HG02973 (cell line): ENCODE results near the gene CCDC14.
"Not testable (repeated sequence)": the region's sequence is repeated elsewhere in the genome, so short reads cannot be mapped to it uniquely, and the experiment has no call there.

Source experiments
- ATAC-seq: cut with Tn5 transposase; IDR thresholded peaks from one replicate; pipeline ENCODE4 v1.9.1; 2021; ENCODE audit warnings: moderate library complexity; ENCODE audit not compliant: unreplicated experiment

CCDC14 gene, protein sequence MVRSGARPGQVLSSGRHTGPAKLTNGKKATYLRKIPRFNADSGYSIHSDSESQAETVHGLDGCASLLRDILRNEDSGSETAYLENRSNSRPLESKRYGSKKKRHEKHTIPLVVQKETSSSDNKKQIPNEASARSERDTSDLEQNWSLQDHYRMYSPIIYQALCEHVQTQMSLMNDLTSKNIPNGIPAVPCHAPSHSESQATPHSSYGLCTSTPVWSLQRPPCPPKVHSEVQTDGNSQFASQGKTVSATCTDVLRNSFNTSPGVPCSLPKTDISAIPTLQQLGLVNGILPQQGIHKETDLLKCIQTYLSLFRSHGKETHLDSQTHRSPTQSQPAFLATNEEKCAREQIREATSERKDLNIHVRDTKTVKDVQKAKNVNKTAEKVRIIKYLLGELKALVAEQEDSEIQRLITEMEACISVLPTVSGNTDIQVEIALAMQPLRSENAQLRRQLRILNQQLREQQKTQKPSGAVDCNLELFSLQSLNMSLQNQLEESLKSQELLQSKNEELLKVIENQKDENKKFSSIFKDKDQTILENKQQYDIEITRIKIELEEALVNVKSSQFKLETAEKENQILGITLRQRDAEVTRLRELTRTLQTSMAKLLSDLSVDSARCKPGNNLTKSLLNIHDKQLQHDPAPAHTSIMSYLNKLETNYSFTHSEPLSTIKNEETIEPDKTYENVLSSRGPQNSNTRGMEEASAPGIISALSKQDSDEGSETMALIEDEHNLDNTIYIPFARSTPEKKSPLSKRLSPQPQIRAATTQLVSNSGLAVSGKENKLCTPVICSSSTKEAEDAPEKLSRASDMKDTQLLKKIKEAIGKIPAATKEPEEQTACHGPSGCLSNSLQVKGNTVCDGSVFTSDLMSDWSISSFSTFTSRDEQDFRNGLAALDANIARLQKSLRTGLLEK

DNA sequence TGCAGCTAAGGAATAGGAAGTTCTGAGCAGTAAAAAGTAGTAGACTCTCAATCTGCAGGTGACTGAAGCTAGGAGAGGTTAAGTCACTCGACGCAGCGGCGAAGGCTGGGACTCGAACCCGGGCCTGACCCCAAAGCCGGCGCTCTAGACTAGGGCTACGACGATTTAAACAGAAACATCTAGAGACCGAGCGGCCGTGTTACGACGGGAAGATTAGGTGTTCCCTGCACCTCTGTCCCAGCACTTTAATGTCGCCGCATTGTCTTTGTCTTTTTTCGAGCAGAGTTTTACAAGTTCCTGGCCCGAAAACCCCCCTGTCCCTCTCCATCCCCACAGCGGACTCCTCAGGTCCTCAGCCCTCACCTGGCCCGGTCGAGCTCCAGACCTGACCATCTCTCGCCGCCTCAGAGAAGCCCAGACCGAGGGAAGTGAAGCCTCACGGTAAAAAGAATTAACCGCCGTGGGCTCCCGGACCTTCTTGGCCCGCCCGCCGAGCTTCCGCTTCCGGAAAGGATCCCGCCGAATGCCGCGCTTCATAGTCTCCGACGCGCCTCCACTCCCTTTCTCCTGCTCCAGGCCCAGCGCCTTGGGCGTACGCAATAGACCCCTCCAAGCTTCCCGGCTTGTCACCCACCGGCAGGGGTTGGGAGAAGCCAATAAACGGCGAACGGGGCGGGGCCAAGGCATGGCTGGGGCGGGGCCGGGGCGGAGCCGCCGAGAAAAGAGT, at the start of gene CCDC14:
TSS of gene CCDC14 (minus strand) at position 449 of the 727 bp plus-strand sequence. CDS start at position 393, 56 bp downstream.
- peak; percentile 84 for ATAC-seq

DNA sequence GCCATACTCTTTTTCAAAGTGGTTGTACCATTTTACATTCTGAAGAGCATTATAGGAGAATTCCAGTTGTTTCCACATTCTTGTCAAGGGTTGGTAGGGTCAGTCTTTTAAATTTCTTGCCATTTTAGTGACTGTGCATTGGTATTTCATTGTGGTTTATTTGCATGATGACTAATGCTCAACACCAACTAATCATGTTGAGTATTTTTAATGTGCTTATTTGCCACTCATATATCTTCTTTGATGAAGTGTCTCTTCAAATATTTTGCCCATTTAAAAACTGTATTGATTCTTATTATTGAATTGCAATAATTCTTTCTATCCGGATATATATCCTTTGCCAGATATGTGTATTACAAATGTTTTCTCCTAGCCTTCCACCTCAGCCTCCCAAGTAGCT, 47.3 kb upstream of the CCDC14 start:
- not testable (repeated sequence) for ATAC-seq

DNA sequence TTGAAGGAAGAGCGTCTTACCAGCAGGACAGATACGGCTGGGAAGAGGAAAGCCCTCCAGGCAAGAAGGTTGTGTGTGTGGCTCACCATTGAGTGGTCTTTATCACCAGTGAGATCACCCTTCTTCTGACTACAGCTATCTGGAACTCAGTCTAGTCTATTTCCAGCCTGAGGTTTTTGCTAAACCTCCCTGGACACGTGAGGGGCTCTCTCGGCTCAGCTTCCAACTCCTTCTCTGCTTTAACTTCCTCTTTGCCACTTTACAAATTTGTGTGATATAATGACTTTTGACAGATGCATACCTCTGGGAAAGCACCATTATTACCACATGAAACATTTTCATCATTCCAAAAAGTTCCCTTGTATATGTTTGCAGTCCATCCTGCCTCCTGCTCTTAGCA, 46.2 kb upstream of the CCDC14 start:
- ATAC-seq, result no peak

DNA sequence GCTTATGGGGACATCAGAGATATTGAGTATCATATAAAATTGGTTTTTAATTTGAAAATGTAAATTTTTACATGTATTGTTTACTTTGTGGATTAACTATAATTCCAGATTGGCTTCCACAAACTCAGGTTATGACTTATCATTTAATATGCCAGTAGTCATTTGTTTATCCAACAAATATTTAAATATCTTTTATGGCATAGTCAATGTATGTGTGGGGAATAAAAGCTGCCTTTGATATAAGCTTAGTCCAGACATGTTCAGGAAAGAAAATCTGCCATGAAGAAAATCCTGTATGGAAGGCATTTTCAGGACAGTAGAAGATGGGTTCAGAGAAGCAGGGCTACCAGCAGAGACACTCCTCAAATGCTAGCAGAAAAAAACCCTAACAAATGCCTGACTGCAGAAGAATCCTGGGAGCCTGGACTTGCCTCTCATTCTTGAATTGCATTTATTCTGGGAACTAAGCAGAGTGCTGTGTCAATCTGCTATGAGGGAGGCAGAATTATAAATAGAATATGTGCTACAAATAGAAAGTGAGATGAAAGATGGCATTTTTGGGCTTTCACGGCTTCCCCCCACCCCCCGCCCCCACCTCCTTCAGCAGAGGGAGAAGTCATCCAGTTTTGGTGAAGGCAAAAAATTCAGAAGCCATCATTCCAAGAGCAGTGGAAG, 41.5 kb upstream of the CCDC14 start:
- ATAC-seq, result not testable (repeated sequence)

DNA sequence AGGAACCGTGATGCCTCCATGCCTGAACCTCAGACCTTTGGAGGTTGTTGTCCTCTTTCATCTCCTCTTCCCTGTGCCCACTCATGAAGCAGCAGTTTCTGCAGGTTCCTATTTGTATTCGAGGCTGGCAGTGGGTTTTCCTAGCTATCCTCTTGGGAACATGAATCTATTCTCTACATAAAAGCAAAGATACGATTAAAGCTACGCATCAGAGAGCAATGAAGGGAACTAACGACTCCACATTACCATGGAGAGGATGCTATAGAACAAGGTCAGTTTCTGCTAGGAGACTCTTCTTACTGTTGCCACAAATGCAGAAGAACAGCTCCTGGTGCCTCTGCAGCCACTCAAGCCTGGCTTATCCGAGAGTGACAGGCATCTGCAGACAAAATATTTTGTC, 40.3 kb upstream of the CCDC14 start:
- ATAC-seq, result not testable (repeated sequence)

DNA sequence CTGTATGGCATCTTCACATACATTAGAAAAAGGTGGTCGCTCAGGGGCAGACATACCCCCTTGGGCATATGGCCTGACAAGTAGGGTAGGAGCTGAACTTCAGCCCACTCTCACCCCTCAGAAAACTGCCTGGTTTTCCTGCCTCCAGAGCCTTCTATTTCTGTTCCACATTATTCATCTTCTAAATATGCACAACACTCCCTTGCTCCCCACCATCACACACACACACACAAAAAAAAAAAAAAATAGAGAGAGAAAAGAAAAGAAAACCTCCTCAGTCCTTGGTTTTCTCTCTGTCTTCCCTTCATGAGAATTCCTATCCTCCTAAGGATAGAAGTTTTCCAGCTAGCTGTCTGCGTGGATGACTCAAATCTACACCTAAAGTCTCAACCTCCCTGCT, 36.5 kb upstream of the CCDC14 start:
- no peak for ATAC-seq

DNA sequence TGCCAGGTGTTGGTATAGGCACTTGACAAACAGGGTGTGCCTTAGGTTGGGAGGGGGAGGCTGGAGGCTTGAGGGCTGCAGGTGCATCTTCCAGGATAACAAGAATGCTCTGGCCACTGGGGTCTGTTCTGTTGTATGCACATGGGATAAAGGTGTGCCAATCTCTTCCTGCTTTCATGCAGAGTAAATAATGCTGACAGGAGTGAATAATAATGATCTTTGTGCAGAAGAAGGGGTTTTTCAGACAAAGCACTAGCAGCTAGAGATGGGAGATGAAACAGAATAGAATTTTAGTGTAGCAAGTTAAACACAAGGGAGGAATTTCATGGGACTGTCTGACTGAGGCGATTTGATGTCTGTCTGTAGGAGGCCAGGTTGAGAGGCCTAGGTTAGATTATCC, 32.8 kb upstream of the CCDC14 start:
- no peak for ATAC-seq

DNA sequence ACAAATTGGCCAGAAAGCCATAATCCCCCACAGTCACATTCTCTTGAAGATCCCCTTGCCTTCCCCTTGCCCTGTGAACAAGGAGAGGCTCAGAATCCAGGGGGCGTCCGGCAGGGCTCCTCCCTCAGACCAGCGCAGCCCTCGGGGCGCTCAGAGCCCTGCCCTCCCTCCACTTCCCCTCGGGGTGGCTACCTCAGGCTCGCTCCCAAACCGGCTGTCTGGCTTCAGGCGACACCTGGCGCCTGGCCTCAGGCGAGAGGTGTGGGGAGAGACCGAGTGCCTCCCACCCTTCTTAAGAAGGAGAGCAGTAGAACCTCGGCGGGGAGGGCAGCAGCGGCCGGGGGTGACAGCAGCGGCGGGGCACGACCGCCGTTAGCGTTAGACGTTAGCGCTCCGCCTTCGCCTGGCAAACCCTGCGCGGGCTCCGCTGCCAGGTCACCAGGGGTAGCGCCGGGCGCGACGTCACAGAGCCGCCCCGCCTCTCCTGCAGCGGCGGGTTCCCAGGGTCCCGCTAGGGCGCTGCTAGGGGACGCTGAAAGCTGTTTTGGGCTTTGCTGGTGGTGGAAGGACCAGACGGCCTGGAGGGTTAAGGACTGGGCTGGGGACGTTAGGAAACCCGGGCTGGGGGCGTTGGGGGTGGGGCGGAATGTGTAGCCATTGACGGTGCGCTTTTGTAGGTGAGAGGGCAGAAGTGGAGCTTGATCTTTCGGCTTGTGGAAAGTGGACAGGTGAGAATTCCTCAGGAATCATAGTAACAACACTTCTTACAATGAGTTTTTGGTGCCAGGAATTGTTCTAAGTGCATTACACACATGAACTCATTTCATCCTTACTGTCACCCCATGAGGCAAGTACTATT, 30.9 kb upstream of the CCDC14 start, which contains the start of gene ROPN1:
TSS of gene ROPN1 (minus strand) at position 395 of the 859 bp plus-strand sequence. CDS start 11,643 bp downstream, outside the sequence.
- ATAC-seq, result not testable (repeated sequence)

DNA sequence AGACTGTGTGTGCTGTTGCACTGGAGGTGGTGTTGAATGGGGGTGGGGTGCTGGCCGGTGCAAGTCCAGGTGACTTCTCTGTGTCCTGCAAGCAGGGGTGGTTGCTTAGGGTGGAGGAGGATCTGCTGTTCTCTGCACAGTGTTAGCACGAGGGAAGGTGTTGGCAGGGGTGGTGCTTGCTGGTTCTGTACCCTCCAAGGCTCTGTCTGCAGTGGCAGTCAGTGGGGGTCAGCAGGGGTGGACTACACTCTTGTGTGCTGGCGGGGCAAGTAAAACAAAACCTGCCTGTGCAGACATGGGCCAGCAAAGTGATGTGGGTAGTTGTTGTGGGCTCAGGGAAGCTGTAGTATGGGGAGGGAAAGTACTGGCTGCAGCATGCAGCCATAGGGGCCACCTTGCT, 25.4 kb upstream of the CCDC14 start:
- no peak for ATAC-seq

DNA sequence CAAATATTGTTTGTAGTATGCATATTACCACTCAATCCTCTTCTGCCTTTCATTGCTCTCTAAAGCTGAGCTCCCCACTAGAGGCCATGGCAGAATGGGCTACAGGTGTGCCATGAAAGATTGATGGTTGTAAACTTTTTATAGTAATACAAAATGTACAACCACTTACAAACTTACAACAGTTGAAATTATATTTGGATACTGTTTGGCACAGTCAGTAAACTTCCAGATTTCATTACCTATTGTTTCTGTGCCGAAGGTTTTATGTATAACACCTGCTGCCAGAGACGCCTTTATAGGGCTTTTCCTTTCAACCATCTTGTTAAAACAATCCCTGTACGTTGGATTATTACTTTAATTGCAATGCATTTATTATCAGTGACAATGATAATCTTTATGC, 23.9 kb upstream of the CCDC14 start:
- no peak for ATAC-seq

DNA sequence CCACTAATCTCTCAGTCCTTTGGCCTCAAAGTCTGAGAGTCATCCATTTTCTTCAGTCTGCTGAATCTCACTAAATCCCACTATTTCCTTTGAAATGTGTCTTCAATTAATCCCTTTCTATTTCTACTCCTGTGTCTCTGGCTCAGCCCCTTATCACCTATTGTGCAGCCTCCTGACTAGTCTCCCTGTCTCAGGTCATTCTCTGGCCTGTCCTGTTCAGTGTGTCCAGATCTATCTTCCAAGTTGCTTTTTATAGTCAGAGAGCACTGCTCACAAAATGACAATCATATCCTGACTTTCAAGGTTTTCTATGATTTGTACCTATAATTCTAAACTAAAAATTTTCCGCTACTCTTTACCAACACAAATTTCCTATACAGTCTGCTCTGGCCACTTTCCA, 23.3 kb upstream of the CCDC14 start:
- no peak for ATAC-seq

DNA sequence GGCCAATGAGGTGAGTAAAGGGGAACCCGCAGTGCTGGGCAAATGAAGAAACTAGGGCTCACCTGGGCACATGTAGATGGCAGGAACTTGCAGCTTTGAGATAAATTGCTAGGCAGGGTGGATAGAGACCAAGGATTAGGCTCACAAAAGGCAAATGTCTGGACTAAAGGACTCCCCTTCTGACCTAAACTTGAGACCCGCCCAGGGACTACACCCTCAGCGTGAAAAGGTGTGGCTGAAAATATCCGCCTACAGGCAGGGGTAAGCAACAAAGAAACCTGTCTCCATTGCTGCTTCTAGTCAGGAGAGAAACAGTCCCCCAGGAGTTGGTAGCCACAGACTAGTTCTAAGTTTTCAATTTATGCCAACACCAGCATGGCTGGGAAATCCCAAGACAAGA, 20.3 kb upstream of the CCDC14 start:
- ATAC-seq, result not testable (repeated sequence)

DNA sequence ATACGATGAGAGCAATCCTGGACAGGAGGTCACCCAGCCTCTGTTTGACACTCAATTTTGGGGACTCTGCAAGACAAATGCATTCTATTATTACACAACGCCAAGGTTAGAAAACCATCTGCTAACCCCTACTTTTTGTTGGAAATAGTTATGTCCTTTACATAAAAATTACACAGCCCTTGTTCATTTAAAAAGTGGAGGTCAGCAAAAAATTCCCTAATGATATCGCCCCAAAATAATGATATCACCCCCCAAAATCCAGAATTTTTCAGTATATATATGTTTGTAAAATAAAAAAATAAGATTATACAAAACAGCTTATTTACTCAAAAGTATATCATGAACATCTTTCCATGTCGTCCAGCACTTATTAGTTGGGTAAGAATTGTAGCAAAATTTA, 19.5 kb upstream of the CCDC14 start:
- no peak for ATAC-seq

DNA sequence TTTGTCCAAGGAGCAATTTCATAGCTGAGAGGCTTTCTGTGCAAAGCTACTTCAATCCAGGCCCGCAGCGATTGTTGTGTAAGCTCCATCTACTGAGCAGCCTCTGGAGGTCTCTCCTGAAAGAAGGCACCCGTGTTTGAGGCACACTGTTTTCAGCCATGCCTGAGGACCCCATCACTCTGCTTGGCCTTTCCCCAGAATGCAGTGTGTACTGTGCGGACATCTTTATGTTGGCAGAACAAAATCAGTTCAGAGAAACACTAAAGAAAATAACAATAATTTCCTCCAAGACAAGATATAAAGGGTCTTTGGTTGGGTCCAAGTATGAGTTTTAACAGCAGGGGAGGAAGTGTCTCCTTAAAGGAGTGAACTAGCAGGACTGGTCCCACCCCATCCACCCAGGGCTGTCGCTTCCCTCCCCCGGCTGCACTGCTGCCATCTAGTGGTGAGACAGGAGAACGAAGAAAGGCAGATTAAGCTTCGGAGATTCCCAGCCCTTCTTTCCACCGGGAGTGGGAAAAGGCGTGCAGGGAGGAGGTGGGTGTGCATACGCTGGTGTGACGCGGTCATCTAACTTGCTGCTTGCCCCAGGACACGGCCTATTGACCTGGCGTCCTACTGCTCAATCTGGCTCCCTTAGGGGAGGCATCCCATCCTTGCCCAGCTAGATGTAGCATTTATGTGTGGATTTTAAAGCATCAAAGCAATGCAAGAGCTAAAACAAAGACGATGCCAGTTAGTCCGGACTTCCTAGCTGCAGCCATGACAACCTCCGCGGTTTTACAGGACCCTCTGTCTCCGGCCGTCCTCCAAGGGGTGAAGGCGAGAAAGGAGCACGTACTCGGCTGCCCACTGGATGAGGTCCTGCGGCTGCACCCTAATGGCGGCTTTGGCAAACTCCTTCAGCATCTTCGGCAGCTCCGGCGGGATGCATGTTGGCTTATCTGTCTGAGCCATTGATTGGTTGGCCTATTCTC, 18.8 kb upstream of the CCDC14 start:
- ATAC-seq, result not testable (repeated sequence)

DNA sequence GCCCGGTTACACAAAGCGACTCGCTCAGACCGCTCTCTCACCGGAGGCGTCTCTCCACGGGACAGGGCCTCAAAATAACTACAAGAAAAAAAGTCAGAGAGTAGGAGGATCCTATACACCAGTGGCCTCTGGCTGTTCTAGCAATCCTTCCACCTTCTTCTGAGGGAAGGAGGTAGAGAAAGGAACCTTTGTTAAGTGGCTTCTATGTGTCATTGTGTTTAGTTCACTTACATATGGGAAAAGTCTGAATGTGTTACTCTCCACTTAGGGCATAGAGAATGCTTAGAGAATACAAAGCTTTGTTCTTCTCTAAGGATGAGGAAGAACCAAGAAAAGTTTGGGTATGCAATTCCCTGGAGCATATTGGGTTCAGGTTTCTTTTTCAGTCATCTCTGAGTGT, 15.9 kb upstream of the CCDC14 start:
- not testable (repeated sequence) for ATAC-seq

DNA sequence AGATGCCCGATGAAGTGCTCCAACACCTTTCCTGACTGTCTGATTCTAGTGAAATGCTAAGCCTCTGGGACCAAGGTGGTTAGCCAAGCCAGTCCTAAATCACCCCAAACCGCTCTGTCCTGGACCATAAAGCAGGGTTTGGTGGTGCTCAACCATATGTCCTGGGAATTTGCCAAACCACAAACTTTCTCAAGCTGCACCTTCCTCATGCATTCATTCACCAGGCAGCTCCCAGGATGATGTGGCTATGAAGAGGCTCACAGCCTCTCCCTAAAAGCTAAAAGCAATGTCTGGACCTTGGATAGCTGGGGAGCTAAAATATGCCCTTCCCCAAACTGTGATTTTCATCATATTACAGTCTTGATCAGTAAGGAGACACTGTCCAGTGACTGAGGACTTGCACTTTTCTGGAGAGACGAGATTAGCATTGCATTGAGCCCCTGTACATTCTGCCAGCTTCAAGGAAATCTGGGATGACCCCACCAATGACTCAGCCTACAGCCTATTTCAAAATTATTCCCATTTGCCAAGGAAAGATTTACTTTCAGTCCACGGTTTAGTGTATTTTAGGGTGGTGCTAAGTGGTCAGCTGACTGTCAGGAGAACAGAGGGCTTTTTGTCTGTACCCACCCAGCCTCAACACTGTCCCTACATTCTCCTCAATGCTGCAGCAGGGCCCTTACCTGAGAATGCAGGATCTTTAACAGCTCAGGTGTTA, 15.3 kb upstream of the CCDC14 start:
- not testable (repeated sequence) for ATAC-seq

DNA sequence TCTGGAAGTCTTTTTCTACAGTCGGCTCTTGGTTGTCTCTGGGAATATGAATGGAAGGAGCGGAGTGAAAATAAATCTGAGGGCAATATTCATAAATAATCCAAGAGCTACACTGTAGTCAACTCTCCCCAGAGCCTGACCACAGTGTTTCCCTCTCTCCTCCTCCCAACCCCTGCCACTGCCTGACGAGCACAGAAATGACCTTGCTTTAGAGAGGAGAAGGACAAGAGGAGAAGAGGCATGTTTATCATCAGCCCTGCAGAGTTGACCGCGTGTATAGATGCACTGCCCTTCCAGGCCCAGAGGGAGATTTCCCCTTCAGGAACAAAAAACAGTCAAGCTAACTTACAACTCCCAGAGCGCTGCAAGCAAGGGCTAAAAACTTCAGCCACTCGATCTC, 14.0 kb upstream of the CCDC14 start:
- ATAC-seq, result not testable (repeated sequence)

DNA sequence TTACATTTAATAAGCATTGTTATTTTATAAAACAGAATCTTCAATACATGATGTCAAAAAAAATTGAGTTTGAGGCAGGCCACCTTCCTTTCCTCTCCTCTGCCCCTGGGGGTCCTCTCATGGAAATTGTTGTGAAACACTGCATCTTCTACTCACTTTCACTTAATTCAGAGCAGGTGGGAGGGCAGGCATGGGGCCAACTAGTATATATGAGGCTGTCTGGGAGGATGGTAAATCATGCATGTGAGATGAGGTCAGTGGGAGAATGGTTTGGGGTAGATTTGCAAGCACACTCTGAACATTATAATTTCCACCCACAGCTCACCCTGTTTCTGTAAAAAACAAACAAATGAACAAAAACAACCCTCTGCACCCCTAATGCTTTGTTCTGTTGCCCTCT, 10.4 kb upstream of the CCDC14 start:
- ATAC-seq, result no peak
